ENCODE results near the gene TSKU.
"Not testable (repeated sequence)": the region's sequence is repeated elsewhere in the genome, so short reads cannot be mapped to it uniquely, and the experiment has no call there.

The TSKU gene

DNA sequence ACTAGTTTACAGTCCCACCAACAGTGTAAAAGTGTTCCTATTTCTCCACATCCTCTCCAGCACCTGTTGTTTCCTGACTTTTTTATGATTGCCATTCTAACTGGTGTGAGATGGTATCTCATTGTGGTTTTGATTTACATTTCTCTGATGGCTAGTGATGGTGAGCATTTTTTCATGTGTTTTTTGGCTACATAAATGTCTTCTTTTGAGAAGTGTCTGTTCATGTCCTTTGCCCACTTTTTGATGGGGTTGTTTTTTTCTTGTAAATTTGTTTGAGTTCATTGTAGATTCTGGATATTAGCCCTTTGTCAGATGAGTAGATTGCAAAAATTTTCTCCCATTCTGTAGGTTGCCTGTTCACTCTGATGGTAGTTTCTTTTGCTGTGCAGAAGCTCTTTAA lies 43.8 kb downstream of the TSKU start:
- not testable (repeated sequence) for DNase-seq

DNA sequence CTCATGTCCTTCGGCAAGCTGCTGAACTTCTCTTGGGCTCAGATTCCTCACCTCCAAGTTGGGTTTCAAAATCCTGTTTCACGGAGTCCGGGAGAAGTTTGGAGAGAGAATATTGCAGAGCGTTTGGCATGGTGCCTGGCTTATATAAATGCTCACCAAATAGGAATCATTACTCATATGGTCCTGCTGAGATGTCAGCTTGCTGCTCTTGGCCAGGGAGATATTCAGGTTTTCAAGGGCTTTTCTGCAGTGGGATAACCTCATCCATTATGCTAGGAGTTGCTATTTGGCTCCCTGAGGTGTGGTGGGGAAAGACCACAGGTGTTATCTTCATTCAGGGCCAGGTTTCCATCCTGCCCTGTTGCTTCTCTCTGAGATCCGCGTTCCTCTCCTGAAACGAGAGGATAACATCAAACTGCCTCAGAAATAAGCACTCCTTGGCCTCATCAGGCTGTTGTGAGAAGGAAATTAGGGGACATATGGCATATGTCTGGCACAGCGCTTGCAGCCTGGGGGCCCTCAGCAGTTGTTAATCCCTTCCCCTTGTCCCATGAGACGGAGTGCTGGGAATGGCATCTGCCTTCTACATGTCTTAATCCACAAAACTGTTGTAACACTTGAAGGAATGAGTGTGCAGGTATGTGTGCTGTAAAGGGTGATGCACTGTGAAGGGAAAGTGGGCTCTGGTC lies 47.6 kb downstream of the TSKU start:
- DNase-seq, result no peak

DNA sequence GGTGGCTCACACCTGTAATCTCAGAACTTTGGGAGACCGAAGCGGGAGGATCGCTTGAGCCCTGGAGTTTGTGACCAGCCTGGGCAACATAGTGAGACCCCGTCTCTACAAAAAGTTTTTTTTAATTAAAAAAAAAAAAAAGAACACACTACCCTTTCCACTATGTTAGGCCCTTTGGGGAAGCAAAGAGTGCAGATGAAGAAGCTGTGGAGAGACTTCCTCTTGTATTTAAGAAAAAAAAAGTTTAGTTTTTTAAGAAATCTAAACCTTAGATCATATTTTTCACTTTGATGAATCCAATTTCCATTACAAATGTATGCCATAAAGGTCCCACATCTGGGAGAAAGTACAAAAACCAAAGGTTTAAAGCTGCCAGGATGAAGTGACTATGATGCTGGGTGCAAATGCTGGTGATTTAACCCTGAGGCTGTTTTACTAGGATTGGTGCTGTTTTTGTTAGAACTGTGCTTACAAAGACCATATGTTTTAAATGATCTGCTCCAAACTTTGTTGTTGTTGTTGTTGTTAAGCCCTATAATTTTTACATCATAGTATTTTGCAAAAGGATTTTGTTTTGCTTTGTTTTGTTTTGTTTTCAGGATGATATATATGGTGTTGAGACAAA lies 48.6 kb downstream of the TSKU start:
- no peak for DNase-seq

GRCh38 chr11:76832361-76832760 lies 49.2 kb downstream of the TSKU start:
- DNase-seq, result no peak

GRCh38 chr11:76834151-76834550 lies 51.0 kb downstream of the TSKU start:
- no peak for DNase-seq

DNA sequence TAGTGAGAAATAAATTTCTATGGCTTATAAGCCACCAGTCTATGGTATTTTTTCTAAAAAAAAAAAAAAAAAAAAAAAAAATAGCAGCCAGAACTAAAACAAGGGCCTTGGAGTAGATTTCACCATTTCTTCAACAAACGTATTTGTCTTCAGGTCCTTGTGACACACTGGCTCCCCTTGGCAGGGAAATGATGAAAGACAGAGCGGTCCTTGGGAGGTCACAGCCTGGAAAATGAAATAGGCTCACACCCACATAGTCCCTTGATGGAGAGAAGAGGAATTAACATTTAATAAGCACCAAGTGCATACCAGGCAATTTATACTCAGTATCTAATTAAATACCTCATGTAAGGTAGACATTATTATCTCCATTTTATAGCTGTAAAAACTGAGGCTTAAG lies 51.9 kb downstream of the TSKU start:
- no peak for DNase-seq

DNA sequence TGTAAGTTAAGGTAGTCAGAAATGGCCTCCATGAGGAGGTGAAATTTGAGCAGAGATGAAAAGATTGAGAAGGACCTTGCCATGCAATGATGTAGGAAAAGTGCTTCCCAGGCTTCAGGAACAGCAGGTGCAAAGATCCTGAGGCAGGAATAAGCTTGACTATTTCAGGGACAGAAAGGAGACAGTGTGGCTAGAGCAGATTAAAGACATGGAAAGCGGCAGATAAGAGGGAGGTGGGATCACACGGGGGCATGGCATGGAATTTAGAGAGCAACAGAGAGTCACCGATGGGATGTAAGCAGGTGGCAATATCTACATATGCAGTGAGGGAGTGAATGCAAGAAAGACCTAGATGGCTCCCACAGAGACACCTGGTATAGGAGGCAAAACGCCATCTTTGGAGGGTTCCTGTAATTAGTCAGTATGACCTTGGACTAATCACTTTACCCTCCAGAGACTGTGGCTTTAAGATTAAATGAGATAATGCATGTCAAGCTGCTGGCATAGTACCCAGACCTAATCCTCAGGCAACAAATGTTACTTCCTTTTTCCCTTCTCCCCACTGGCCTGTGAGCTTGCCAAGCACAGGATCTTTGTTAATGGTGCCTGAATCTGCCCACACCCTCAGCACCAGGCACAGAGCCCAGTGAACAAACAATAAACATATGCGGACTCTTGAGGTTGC lies 52.9 kb downstream of the TSKU start:
- no peak for DNase-seq

GRCh38 chr11:76836613-76837291 lies 53.6 kb downstream of the TSKU start:
- no peak for DNase-seq

DNA sequence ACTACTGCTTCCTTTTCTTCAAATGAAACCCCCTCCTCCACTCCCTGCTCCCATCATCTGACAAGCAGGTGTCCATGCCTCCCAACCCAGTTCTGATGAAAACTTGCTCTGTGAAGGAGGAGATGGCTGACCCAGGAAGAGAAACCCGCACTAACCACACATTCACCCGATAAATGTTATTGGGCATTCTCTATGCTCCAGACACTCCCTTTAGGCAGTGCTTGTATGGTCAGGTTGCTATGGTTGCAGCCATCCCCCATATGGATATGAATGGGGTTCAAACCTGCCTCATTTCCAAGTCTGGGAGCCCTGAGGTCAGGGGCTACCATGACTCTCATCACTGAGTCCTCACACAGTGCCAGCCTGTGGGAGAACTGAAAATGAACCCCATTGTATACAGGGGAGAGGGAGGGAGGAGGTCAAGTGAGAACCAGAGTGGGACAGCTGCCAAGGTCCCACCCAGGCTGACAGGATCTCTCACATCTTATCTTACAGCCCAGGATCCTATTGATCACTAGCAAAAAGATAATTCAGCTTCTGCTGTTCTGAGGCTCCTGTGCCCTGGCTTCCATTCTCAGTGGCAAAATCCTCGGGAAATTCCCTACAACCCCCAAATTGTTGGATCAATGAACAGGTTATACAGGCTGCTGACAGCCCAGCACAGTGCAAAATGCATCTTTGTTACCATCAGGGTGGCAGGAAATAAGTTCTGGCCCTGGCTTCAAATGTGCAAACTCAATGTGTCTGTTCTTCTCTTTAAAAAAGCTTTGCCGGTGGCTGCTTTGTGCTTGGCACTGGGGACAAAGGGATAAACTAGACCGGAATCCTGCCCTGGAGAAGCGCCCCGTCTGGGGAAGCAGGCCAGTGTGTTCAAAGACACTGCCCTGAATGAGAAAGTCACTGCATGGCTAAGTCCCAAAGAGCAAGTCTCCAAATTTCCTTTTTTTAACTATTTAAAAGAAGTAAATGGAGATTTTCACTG lies 54.8 kb downstream of the TSKU start:
- no peak for DNase-seq

DNA sequence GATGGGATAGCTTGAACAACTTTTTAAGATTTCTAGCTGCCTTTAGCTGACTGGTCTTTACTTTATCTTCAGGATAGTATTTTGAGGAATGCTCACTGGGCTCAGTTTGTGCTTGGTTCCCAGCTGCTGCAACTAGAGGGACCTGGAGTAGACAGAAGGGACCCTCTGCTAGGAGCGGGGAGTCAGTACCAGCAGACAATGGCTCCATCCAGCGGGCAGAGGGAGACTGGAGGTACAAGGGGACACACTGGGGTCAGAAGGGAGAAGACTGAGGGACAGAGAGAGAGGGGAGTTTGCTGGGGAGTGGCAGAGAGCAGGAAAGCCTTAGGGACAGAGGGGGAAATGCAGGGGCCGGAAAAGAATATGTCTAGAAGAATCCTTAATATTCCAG lies 55.5 kb downstream of the TSKU start:
- DNase-seq, result no peak

- no peak for DNase-seq
Observed at GRCh38 chr11:76839311-76839710, 56.2 kb downstream of the TSKU start.

GRCh38 chr11:76841923-76842452 lies 58.8 kb downstream of the TSKU start:
- no peak for DNase-seq

- DNase-seq, result no peak
Observed at GRCh38 chr11:76843907-76844306, 60.8 kb downstream of the TSKU start.

- DNase-seq, result no peak
Observed at GRCh38 chr11:76844511-76844910, 61.4 kb downstream of the TSKU start.

DNA sequence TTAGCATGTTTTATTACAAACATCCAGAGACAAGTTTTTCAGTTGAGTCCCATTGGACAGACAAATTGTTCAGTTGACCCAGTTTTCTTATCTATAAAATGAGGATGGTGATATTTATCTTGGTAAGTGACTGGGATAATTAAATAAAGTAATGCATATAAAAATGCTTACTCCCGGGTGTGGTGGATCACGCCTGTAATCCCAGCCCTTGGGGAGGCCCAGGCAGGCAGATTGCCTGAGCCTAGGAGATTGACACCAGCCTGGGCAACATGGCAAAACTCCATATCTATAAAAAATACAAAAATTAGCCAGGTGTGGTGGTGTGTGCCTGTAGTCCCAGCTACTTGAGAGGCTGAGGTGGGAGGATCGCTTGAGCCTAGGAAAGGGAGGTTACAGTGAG lies 61.9 kb downstream of the TSKU start:
- no peak for DNase-seq

DNA sequence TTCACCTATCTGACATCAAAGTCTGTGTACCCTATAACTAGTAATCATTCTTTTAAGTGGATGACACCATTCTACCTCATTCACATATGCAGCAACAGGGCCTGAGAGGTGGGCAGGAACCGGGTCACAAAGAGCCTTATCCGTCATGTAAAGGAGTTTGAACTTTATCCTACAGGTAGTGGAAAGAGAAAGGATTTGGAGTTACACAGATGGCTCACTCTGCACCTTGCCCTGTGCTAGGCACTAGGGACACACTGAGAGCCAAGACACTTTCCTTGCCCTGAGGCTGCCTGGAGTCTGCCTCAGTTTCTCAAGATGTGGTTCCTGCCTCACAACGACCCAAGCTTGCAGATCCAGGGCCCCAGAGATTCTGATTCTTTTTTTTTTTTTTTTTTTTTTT lies 63.3 kb downstream of the TSKU start:
- DNase-seq, result no peak
